IMR-90 (cell line): ENCODE results near the gene TENM4. TPM values are rescaled to one million over a fixed set of nuclear protein-coding genes. Genes with fewer than 3 reads are reported as not detected.

ENCODE experiments used
- ATAC-seq: fragments of 200-7000 bp; cut with Tn5 transposase; 2 replicates; pipeline ENCODE4 v1.9.1; 2020; ENCODE audit warnings: low read depth, mild to moderate bottlenecking, moderate library complexity
- BruUV-seq: library from RNA; stranded (reverse); fragments of 400-500 nt; replicated peaks from 2 replicates; lab custom pipeline; 2021; lab: Mats Ljungman, UMichigan
- CTCF ChIA-PET: fragments of 300-600 bp; formaldehyde crosslinking; extraction: SDS; loops from one replicate; lab custom pipeline; 2021; ENCODE audit warnings: antibody characterized with exemption; lab: Yijun Ruan, JAX
- POLR2A ChIA-PET: fragments of 300-600 bp; sonication (Branson Sonifier 250); formaldehyde crosslinking; loops from one replicate; lab custom pipeline; 2022; ENCODE audit warnings: antibody characterized with exemption; ENCODE audit not compliant: unreplicated experiment; lab: Charles Lee
- DNase-seq: peaks from one replicate; pipeline ENCODE4 v3.0.0; 2013
- H2AFZ ChIP-seq: replicated peaks from 2 replicates; pipeline ENCODE3; 2013; ENCODE audit warnings: low read length, mild to moderate bottlenecking; ENCODE audit not compliant: poor library complexity
- H2AK5ac ChIP-seq: 2 replicates; pipeline ENCODE4 v1.6.1; 2013; ENCODE audit warnings: low read depth, low read length, inconsistent platforms
- H2AK9ac ChIP-seq: replicated peaks from 2 replicates; pipeline ENCODE3; 2013; ENCODE audit warnings: mild to moderate bottlenecking, low read depth, low read length, moderate library complexity; ENCODE audit not compliant: poor library complexity
- H2BK120ac ChIP-seq: 2 replicates; pipeline ENCODE4 v1.6.1; 2013; ENCODE audit warnings: low read depth, low read length, inconsistent platforms
- H2BK15ac ChIP-seq: 3 replicates; pipeline ENCODE4 v1.6.1; 2013; ENCODE audit warnings: low read depth, low read length, inconsistent platforms
- H2BK20ac ChIP-seq: 2 replicates; pipeline ENCODE4 v1.6.1; 2013; ENCODE audit warnings: low read depth, mild to moderate bottlenecking, inconsistent platforms, low read length, moderate library complexity
- H2BK5ac ChIP-seq: 2 replicates; pipeline ENCODE4 v1.6.1; 2013; ENCODE audit warnings: mild to moderate bottlenecking, low read depth, low read length, inconsistent platforms; ENCODE audit not compliant: poor library complexity, severe bottlenecking
- H3K14ac ChIP-seq: replicated peaks from 2 replicates; pipeline ENCODE4 v1.6.1; 2013; ENCODE audit warnings: low read depth, low read length, inconsistent platforms
- H3K18ac ChIP-seq: 2 replicates; pipeline ENCODE4 v1.6.1; 2013; ENCODE audit warnings: low read depth, low read length, control low read depth
- H3K23ac ChIP-seq: 2 replicates; pipeline ENCODE4 v1.6.1; 2013; ENCODE audit warnings: low read depth, low read length, inconsistent platforms
- H3K27ac ChIP-seq: 2 replicates; pipeline ENCODE4 v1.5.1; 2013; ENCODE audit warnings: mild to moderate bottlenecking, control low read depth, low read length; ENCODE audit not compliant: insufficient read depth
- H3K27me3 ChIP-seq: 2 replicates; pipeline ENCODE4 v1.6.1; 2013; ENCODE audit warnings: low read length; ENCODE audit not compliant: control insufficient read depth, insufficient read depth
- H3K36me3 ChIP-seq: 2 replicates; pipeline ENCODE4 v1.6.1; 2013; ENCODE audit warnings: low read length, mixed read lengths; ENCODE audit not compliant: control insufficient read depth, insufficient read depth
- H3K4ac ChIP-seq: 2 replicates; pipeline ENCODE4 v1.6.1; 2013; ENCODE audit warnings: low read depth, low read length, inconsistent platforms
- H3K4me1 ChIP-seq: 2 replicates; pipeline ENCODE4 v1.6.1; 2013; ENCODE audit warnings: low read length, mixed read lengths; ENCODE audit not compliant: control insufficient read depth, insufficient read depth
- H3K4me2 ChIP-seq: 2 replicates; pipeline ENCODE4 v1.6.1; 2013; ENCODE audit warnings: low read depth, mild to moderate bottlenecking, control low read depth, low read length, moderate library complexity
- H3K4me3 ChIP-seq: 2 replicates; pipeline ENCODE4 v1.5.1; 2013; ENCODE audit warnings: low read depth, mild to moderate bottlenecking, control low read depth, low read length, moderate library complexity; ENCODE audit not compliant: insufficient read depth
- H3K56ac ChIP-seq: 2 replicates; pipeline ENCODE4 v1.6.1; 2013; ENCODE audit warnings: low read length, inconsistent platforms; ENCODE audit not compliant: insufficient read depth; ENCODE audit errors: extremely low read depth
- H3K79me1 ChIP-seq, 2 experiments: 2 replicates each; pipeline ENCODE4 v1.6.1; 2013; ENCODE audit warnings: low read length in 2 of 2, inconsistent platforms in 1 of 2, low read depth in 1 of 2
- H3K9ac ChIP-seq: 2 replicates; pipeline ENCODE4 v1.6.1; 2013; ENCODE audit warnings: low read depth, low read length, control low read depth
- H3K9me1 ChIP-seq: 2 replicates; pipeline ENCODE4 v1.6.1; 2013; ENCODE audit warnings: low read length, inconsistent platforms; ENCODE audit not compliant: insufficient read depth
- H3K9me3 ChIP-seq: 2 replicates; pipeline ENCODE4 v1.6.1; 2013; ENCODE audit warnings: low read length; ENCODE audit not compliant: control insufficient read depth, insufficient read depth
- H4K20me1 ChIP-seq: 2 replicates; pipeline ENCODE4 v1.6.1; 2013; ENCODE audit warnings: low read length, inconsistent platforms; ENCODE audit not compliant: insufficient read depth
- H4K5ac ChIP-seq: 2 replicates; pipeline ENCODE4 v1.6.1; 2013; ENCODE audit warnings: mild to moderate bottlenecking, low read depth, low read length, control low read depth
- H4K8ac ChIP-seq, 2 experiments: 2 replicates each; pipeline ENCODE4 v1.6.1; 2013; ENCODE audit warnings: low read depth in 2 of 2, low read length in 2 of 2, control low read depth in 1 of 2, inconsistent platforms in 1 of 2
- H4K91ac ChIP-seq: 2 replicates; pipeline ENCODE4 v1.6.1; 2013; ENCODE audit warnings: low read depth, low read length, inconsistent platforms; ENCODE audit not compliant: insufficient read depth
- BHLHE40 ChIP-seq: fragments of 150-350 bp; IDR thresholded peaks from 2 replicates; pipeline ENCODE4 v1.6.1; 2016; ENCODE audit warnings: mild to moderate bottlenecking, low read depth, low read length
- CEBPB ChIP-seq: IDR thresholded peaks from 2 replicates; pipeline ENCODE4 v1.6.1; 2012; ENCODE audit warnings: low read depth, low read length, improper control_type of control experiment
- CHD1 ChIP-seq: IDR thresholded peaks from 2 replicates; pipeline ENCODE4 v1.6.1; 2012; ENCODE audit warnings: low read depth, low read length, improper control_type of control experiment
- FOS ChIP-seq: fragments of 150-350 bp; IDR thresholded peaks from 2 replicates; pipeline ENCODE4 v1.6.1; 2016; ENCODE audit warnings: low read depth, low read length
- MAFK ChIP-seq: IDR thresholded peaks from 2 replicates; pipeline ENCODE4 v1.6.1; 2012; ENCODE audit warnings: low read depth, low read length, improper control_type of control experiment
- MAZ ChIP-seq: IDR thresholded peaks from 2 replicates; pipeline ENCODE4 v1.6.1; 2012; ENCODE audit warnings: low read depth, mild to moderate bottlenecking, low read length, improper control_type of control experiment, moderate library complexity, borderline replicate concordance
- MXI1 ChIP-seq: IDR thresholded peaks from 2 replicates; pipeline ENCODE4 v1.6.1; 2012; ENCODE audit warnings: low read depth, mild to moderate bottlenecking, low read length, moderate library complexity, borderline replicate concordance
- NFE2L2 ChIP-seq: fragments of 150-350 bp; IDR thresholded peaks from 2 replicates; pipeline ENCODE4 v1.6.1; 2016; ENCODE audit warnings: low read depth, mild to moderate bottlenecking, low read length
- POLR2A ChIP-seq: IDR thresholded peaks from 2 replicates; pipeline ENCODE4 v1.6.1; 2012; ENCODE audit warnings: mild to moderate bottlenecking, low read depth, low read length
- RAD21 ChIP-seq: IDR thresholded peaks from 2 replicates; pipeline ENCODE4 v1.6.1; 2012; ENCODE audit warnings: low read length, improper control_type of control experiment
- RCOR1 ChIP-seq: IDR thresholded peaks from 2 replicates; pipeline ENCODE4 v1.6.1; 2012; ENCODE audit warnings: mild to moderate bottlenecking, low read length, improper control_type of control experiment; ENCODE audit not compliant: insufficient replicate concordance
- RFX5 ChIP-seq: IDR thresholded peaks from 2 replicates; pipeline ENCODE4 v1.8.0; 2012; ENCODE audit warnings: low read depth, mild to moderate bottlenecking, low read length, moderate library complexity
- SMC3 ChIP-seq: fragments of 150-350 bp; IDR thresholded peaks from 2 replicates; pipeline ENCODE4 v1.6.1; 2016; ENCODE audit warnings: low read depth, mild to moderate bottlenecking, antibody characterized with exemption, low read length, moderate library complexity
- WGBS, 2 experiments: methylation state at CpG; one replicate each; pipeline versions ENCODE4 v1.1.5 to v1.1.7; 2013; ENCODE audit warnings: missing lambda C conversion rate in 2 of 2; ENCODE audit not compliant: insufficient read length in 1 of 2; ENCODE audit errors: extremely low coverage in 2 of 2; 5-methylcytosine and 5-hydroxymethylcytosine counted together
- dilution Hi-C: fragments of 300-500 bp; cut with HindIII; formaldehyde crosslinking; loops from one replicate; pipeline ENCODE4 v1.14.3; 2018; ENCODE audit warnings: low sequenced_read_pairs; ENCODE audit not compliant: unreplicated experiment
- in situ Hi-C: fragments of 300-500 bp; cut with MboI; formaldehyde crosslinking; loops from 3 replicates; pipeline ENCODE4 v1.14.3; 2019; ENCODE audit warnings: low sequenced_read_pairs, inconsistent platforms, mixed read lengths
- intact Hi-C: fragments of 100-400 bp; cut with micrococcal nuclease; formaldehyde crosslinking; loops from 2 replicates; pipeline ENCODE4 v1.10.0; 2022
- polyA plus RNA-seq, 3 experiments: library from polyadenylated mRNA; depleted of rRNA; stranded (reverse); fragments of >200 nt; gene quantifications; 2 replicates each; pipeline ENCODE4 v1.2.3, GENCODE V29; 2012; ENCODE audit warnings: low replicate concordance in 1 of 3
- total RNA-seq: library from RNA; depleted of rRNA; stranded (reverse); fragments of >200 nt; gene quantifications from 2 replicates; pipeline ENCODE4 v1.2.3, GENCODE V29; 2012
- TF ChIP-seq, protein P1 (sequence below): conservative IDR thresholded peaks from 2 replicates; pipeline ENCODE4 v1.5.1; 2012; ENCODE audit warnings: mild to moderate bottlenecking, low read depth, low read length, improper control_type of control experiment
- TF ChIP-seq, protein P2 (sequence below): fragments of 150-350 bp; IDR thresholded peaks from 2 replicates; pipeline ENCODE4 v1.6.1; 2017; ENCODE audit warnings: mild to moderate bottlenecking, antibody characterized with exemption, low read length, low read depth
- TF ChIP-seq, protein P3 (sequence below): fragments of 150-350 bp; IDR thresholded peaks from 2 replicates; pipeline ENCODE4 v1.6.1; 2016; ENCODE audit warnings: low read depth, mild to moderate bottlenecking, low read length, moderate library complexity, borderline replicate concordance

Gene TENM4
- total and polyA plus RNA-seq, 2 of the 4 experiments (the other 2 are of a cell fraction) = 7.4 to 9.0 TPM

DNA sequence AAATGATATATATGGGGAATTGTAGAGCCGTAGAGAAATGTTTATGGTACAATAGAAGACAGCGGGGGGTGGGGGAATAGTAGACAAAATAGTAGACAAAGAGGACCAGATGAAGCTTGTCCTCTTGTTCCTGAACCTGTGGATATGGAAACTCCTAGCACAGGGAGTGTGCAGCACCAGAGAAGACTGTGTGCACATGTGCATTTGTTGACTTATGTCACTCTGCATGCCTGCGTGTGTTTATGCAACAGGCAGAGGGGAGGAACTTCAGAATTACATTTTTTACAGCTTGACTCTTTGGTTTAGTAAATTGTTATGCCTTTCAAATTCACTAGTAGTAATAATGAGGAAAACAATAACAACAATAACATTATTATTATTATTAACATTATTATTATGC is 36.0 kb downstream of the TENM4 start:
- no CpG with 5 or more reads among the region's 3 CpGs for WGBS, 2 experiments

More for the DNA sequence above, 36.0 kb downstream of the TENM4 start:
- no peak overlapping the region for H3K18ac ChIP-seq
- no peaks in the 10 kb centered on the region; the same call in 1 of the 2 replicates for H3K36me3 ChIP-seq
- H2BK15ac ChIP-seq = no peak overlapping the region
- H2BK5ac ChIP-seq = no peak overlapping the region
- H3K79me1 ChIP-seq = peaks cover 0 to 19% of the 10 kb centered on the region in 2 experiments; a peak in 3 of 4 replicates
- no peak overlapping the region for H3K23ac ChIP-seq
- H3K27me3 ChIP-seq = no peaks in the 10 kb centered on the region
- in situ Hi-C loops = no loop called here
- DNase-seq = no peak
- H3K9ac ChIP-seq = no peak overlapping the region
- no peak for TF ChIP-seq SMC3
- TF ChIP-seq CHD1 = no peak
- TF ChIP-seq MXI1 = no peak
- TF ChIP-seq, protein P1, sequence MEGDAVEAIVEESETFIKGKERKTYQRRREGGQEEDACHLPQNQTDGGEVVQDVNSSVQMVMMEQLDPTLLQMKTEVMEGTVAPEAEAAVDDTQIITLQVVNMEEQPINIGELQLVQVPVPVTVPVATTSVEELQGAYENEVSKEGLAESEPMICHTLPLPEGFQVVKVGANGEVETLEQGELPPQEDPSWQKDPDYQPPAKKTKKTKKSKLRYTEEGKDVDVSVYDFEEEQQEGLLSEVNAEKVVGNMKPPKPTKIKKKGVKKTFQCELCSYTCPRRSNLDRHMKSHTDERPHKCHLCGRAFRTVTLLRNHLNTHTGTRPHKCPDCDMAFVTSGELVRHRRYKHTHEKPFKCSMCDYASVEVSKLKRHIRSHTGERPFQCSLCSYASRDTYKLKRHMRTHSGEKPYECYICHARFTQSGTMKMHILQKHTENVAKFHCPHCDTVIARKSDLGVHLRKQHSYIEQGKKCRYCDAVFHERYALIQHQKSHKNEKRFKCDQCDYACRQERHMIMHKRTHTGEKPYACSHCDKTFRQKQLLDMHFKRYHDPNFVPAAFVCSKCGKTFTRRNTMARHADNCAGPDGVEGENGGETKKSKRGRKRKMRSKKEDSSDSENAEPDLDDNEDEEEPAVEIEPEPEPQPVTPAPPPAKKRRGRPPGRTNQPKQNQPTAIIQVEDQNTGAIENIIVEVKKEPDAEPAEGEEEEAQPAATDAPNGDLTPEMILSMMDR = no peak
- TF ChIP-seq, protein P2, sequence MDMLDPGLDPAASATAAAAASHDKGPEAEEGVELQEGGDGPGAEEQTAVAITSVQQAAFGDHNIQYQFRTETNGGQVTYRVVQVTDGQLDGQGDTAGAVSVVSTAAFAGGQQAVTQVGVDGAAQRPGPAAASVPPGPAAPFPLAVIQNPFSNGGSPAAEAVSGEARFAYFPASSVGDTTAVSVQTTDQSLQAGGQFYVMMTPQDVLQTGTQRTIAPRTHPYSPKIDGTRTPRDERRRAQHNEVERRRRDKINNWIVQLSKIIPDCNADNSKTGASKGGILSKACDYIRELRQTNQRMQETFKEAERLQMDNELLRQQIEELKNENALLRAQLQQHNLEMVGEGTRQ = no peak
- TF ChIP-seq RAD21 = no peak
- no peak for TF ChIP-seq MAZ
- TF ChIP-seq BHLHE40 = no peak
- no peak for TF ChIP-seq NFE2L2
- TF ChIP-seq CEBPB = no peak
- TF ChIP-seq MAFK = no peak
- TF ChIP-seq, protein P3, sequence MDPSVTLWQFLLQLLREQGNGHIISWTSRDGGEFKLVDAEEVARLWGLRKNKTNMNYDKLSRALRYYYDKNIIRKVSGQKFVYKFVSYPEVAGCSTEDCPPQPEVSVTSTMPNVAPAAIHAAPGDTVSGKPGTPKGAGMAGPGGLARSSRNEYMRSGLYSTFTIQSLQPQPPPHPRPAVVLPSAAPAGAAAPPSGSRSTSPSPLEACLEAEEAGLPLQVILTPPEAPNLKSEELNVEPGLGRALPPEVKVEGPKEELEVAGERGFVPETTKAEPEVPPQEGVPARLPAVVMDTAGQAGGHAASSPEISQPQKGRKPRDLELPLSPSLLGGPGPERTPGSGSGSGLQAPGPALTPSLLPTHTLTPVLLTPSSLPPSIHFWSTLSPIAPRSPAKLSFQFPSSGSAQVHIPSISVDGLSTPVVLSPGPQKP = no peak
- TF ChIP-seq POLR2A = no peak
- no peak for TF ChIP-seq FOS
- no peak for TF ChIP-seq RFX5
- no peak for TF ChIP-seq RCOR1
- H3K27ac ChIP-seq = no peak overlapping the region
- no peak overlapping the region for H2AK5ac ChIP-seq
- H3K4me1 ChIP-seq = peaks cover 4% of the 10 kb centered on the region; the same call in 1 of the 2 replicates
- peak overlapping the region; percentile 8; the same call in 1 of the 2 replicates for H3K4me2 ChIP-seq
- no peak overlapping the region for H2BK20ac ChIP-seq
- no peak overlapping the region for H4K91ac ChIP-seq
- no peak overlapping the region for H3K4ac ChIP-seq
- H3K9me3 ChIP-seq = no peaks in the 10 kb centered on the region
- H2AFZ ChIP-seq = no peak overlapping the region
- H3K9me1 ChIP-seq = peaks cover 6% of the 10 kb centered on the region; the same call in 1 of the 2 replicates
- no peak overlapping the region for H2AK9ac ChIP-seq
- ATAC-seq = peak; percentile 35; the same call in 1 of the 2 replicates
- H4K8ac ChIP-seq = no peak overlapping the region
- H3K14ac ChIP-seq = no peak overlapping the region
- BruUV-seq = no TSS peak
- no peak overlapping the region for H2BK120ac ChIP-seq
- H3K4me3 ChIP-seq = no peak overlapping the region
- CTCF ChIA-PET = no interaction called here
- H4K20me1 ChIP-seq = no peaks in the 10 kb centered on the region
- intact Hi-C loops = no loop called here
- POLR2A ChIA-PET = no interaction called here
- H4K5ac ChIP-seq = no peak overlapping the region
- H3K56ac ChIP-seq = no peak overlapping the region
- dilution Hi-C loops = no loop called here
